Activated T-helper 2 cell treated with anti-CD3 and anti-CD28 coated beads, Interferon-gamma antibody, Interleukin-2, Interleukin-4, amounts not matched to agents 10 μg/mL and 5 μg/mL and 100 μg/mL, durations not matched to agents 14 hours and 24 hours and 36 hours (primary cell): ENCODE data around the gene FAM184B. TPM values are rescaled to one million over a fixed set of nuclear protein-coding genes. Genes with fewer than 3 reads are reported as not detected.

Source experiments
- DNase-seq: peaks from one replicate; pipeline ENCODE4 v3.0.0; 2021; ENCODE audit warnings: low spot score
- H3K27ac Mint-ChIP-seq: one replicate; pipeline ENCODE4 v1.8.0; 2021; ENCODE audit warnings: mixed read lengths
- H3K27me3 Mint-ChIP-seq: one replicate; pipeline ENCODE4 v1.8.0; 2021; ENCODE audit warnings: low read depth, mixed read lengths
- H3K36me3 Mint-ChIP-seq: one replicate; pipeline ENCODE4 v1.8.0; 2021; ENCODE audit warnings: low read depth, mixed read lengths
- H3K4me1 Mint-ChIP-seq: one replicate; pipeline ENCODE4 v1.8.0; 2021; ENCODE audit warnings: low read depth, mixed read lengths
- H3K4me3 Mint-ChIP-seq: one replicate; pipeline ENCODE4 v1.8.0; 2021; ENCODE audit warnings: low read depth, mild to moderate bottlenecking, moderate library complexity, mixed read lengths
- H3K9me3 Mint-ChIP-seq: one replicate; pipeline ENCODE4 v1.8.0; 2021; ENCODE audit warnings: mixed read lengths
- intact Hi-C: fragments of 100-400 bp; cut with micrococcal nuclease; formaldehyde crosslinking; loops from one replicate; pipeline ENCODE4 v1.15.1; 2023
- total RNA-seq: library from RNA; stranded (reverse); gene quantifications from 2 replicates; pipeline ENCODE4 v1.2.3, GENCODE V29; 2022

Gene FAM184B
- total RNA-seq, 1 donor from 2014 or later = not detected

DNA sequence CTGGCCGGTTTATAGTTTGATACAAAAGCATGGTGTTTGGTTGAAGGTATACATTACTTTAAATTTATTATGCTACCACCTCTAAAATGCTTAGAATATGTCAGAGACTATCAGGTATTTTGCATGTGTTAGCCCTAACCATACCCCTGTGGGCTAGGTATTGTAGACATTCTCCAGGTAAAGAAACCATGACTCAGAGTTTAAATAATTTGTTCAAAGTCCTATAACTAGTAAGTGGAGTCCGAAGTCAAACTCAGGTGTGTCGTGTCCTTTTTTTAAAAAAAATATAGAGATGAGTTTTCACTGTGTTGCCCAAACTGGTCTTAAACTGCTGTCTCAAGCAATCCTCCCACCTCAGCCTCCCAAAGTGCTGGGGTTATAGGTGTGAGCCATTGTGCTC lies 192.1 kb downstream of the FAM184B start:
- no peak for DNase-seq
- Mint-ChIP-seq H3K4me1 (peaks cover 17% of the 10 kb centered on the region), H3K27me3 (no peaks in the 10 kb centered on the region), H3K27ac (no peak overlapping the region), H3K36me3 (peaks cover 75% of the 10 kb centered on the region), H3K4me3 (no peak overlapping the region), H3K9me3 (no peaks in the 10 kb centered on the region)
- intact Hi-C loops = no loop called here

DNA sequence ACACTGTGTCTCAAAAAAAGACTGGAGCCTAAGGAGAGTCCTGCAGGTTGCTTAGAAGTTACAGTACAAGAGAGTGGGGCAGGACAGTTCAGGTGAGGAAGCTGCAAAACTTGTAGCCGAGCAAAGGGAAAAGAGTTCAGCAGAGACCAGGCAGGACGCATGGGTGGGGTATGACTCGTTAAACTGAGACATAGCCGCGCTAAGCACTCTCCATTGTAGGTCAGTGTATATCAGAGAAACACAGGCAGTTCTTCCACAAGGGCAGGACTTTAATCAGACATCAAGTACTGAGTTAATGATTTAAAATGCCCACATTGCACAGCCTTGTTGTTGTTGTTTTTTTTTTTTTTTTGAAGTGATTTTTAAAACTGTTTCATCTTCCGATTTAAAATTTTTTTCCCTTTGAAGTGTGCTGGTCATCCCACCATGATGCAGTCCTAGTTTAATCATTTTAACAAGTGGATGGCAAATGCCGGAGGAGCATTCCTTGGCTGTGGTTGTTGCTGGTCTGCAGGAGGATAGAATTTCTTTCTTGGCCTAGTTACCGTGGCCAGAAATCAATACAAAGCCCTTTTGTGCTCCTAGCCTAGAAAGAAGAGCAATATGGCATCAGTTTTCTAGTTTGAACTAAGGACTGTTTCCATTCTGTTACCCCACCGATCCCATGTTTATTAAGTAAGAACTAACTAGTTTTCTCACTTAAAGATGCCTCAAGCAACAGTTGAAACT lies 194.2 kb downstream of the FAM184B start:
- Mint-ChIP-seq H3K4me1 (peaks cover 6% of the 10 kb centered on the region), H3K9me3 (no peaks in the 10 kb centered on the region), H3K36me3 (peaks cover 76% of the 10 kb centered on the region), H3K27me3 (no peaks in the 10 kb centered on the region), H3K27ac (no peak overlapping the region), H3K4me3 (no peak overlapping the region)
- no peak for DNase-seq
- intact Hi-C loops = no loop called here

DNA sequence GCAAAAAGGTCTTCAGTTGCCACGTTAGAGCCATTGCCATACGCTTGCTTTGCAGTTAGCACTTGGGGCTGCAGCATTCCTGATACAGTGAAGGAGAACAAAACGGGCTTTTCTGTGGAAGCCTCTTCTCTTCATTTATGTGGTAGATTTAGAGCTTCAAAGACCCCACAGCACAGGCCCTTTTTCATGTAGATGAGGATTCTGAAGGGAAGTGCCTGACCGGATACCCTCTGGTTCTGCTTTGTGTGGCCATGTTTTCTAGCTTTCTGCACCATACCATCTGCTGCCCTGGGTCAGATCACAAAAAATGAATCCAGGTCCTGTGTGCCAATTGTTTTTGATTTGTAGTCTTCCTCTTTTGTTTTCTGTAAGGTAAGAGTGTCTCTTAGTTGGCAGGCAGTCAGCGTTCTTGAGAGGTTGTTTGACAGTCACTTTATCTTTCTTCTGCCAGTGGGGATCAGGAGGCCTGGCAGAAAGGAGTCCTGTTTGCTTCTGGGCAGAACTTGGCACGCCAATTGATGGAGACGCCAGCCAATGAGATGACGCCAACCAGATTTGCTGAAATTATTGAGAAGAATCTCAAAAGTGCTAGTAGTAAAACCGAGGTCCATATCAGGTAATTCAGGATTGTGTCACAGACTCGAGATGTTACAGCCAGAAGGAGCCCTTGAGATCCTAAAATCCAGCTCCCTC lies 196.8 kb downstream of the FAM184B start:
- intact Hi-C loops = no loop called here
- H3K36me3 Mint-ChIP-seq = peaks cover 82% of the 10 kb centered on the region
- H3K9me3 Mint-ChIP-seq = no peaks in the 10 kb centered on the region
- H3K27me3 Mint-ChIP-seq = no peaks in the 10 kb centered on the region
- H3K4me3 Mint-ChIP-seq = no peak overlapping the region
- H3K4me1 Mint-ChIP-seq = peaks cover 11% of the 10 kb centered on the region
- no peak overlapping the region for H3K27ac Mint-ChIP-seq
- no peak for DNase-seq

DNA sequence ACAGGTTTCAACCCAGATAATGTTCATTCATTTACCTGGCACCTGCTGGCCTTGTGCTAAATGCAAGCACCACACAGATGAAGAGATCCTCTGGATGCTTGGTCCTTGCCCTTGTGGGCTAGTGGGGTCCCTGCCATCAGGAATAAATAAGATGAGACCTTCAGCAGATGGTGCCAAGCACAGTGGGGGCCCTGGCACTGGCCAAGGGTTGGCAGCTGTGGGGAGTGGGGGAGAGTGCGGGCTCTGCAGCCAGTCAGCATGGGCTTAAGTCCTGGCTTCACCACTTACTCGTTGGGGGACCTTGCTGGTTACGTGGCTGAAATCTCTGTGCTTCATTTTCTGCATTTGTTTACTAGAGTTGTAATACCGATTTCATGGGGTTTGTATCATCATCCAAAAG lies 197.5 kb downstream of the FAM184B start:
- H3K36me3 Mint-ChIP-seq = peaks cover 82% of the 10 kb centered on the region
- H3K27me3 Mint-ChIP-seq = no peaks in the 10 kb centered on the region
- peaks cover 18% of the 10 kb centered on the region for H3K4me1 Mint-ChIP-seq
- DNase-seq = no peak
- no peaks in the 10 kb centered on the region for H3K9me3 Mint-ChIP-seq
- H3K27ac Mint-ChIP-seq = no peak overlapping the region
- intact Hi-C loops = no loop called here
- H3K4me3 Mint-ChIP-seq = no peak overlapping the region

DNA sequence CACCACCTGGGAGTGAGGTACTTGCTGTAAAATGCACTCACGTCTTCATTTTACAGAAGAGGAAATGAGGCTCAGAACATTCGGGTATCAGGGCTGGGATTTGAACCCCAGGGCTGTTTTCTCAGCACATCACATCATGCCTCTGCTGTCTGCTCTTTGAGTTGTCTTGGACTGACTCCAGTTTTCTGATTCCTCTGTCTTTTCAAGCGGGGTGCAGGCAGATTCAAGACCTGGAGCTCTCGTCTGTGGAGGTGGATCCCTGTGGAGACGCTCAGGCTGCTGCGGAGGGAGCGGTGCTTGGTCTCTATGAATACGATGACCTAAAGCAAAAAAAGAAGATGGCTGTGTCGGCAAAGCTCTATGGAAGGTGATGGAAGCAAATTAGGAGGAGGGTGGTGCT lies 198.1 kb downstream of the FAM184B start:
- H3K36me3 Mint-ChIP-seq = peaks cover 81% of the 10 kb centered on the region
- intact Hi-C loops = no loop called here
- H3K27ac Mint-ChIP-seq = no peak overlapping the region
- H3K27me3 Mint-ChIP-seq = no peaks in the 10 kb centered on the region
- H3K4me1 Mint-ChIP-seq = peaks cover 25% of the 10 kb centered on the region
- no peak overlapping the region for H3K4me3 Mint-ChIP-seq
- DNase-seq = no peak
- H3K9me3 Mint-ChIP-seq = no peaks in the 10 kb centered on the region

DNA sequence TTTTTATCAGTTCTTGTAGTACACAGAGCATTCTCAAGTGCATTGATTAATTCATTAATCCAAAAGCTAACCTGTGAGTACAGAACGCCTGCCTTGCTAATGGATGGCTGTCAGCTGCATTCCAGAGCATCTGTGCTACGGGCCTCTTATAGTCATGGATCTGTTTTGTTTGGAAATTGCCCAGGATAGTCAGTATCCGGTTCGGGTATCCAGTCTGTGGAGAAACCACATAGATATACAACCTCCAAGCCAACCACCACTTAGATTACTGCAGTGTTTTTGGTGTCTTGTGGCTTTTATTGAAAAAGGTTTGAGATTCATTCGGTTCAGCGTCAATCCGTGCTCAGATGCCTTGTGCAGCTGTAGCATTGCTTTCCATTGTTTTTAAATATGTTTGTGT lies 200.5 kb downstream of the FAM184B start:
- H3K9me3 Mint-ChIP-seq = no peaks in the 10 kb centered on the region
- intact Hi-C loops = no loop called here
- H3K4me3 Mint-ChIP-seq = no peak overlapping the region
- peaks cover 65% of the 10 kb centered on the region for H3K36me3 Mint-ChIP-seq
- no peaks in the 10 kb centered on the region for H3K27me3 Mint-ChIP-seq
- peaks cover 25% of the 10 kb centered on the region for H3K4me1 Mint-ChIP-seq
- DNase-seq = no peak
- H3K27ac Mint-ChIP-seq = peak overlapping the region; percentile 60

Other genes with a start within 250 kb of the FAM184B start
- 90.8 and 94.9 TPM in 2 replicates for gene LAP3, start 204.4 kb downstream of the FAM184B start, total RNA-seq
- 53.2 and 55.7 TPM in 2 replicates for gene MED28, start 167.0 kb downstream of the FAM184B start, total RNA-seq
- 41.1 and 41.7 TPM in 2 replicates for gene DCAF16, start 29.1 kb upstream of the FAM184B start, total RNA-seq
- 55.9 and 58.2 TPM in 2 replicates for gene NCAPG, start 29.4 kb upstream of the FAM184B start, total RNA-seq
- gene LCORL, start 240.1 kb upstream of the FAM184B start, total RNA-seq = 9.5 and 12.8 TPM in 2 replicates